Lung (tissue), 12 donors: ENCODE measurements around the gene SLC4A1. TPM values are rescaled to one million over a fixed set of nuclear protein-coding genes. Genes with fewer than 3 reads are reported as not detected.

ENCODE experiments used
- ATAC-seq: fragments of 200-7000 bp; cut with Tn5 transposase; one replicate; pipeline ENCODE4 v1.9.1; 2020; ENCODE audit warnings: moderate number of reproducible peaks; ENCODE audit not compliant: insufficient read depth, low FRiP score
- DNase-seq, 3 donors: peaks; one replicate each; pipeline ENCODE4 v3.0.0-alpha.2; 2013 to 2017
- H3K27ac ChIP-seq, 2 donors: one replicate each; pipeline ENCODE4 v1.5.1; 2013; ENCODE audit warnings: mild to moderate bottlenecking in 2 of 2, moderate library complexity in 2 of 2, control low read depth in 1 of 2, inconsistent platforms in 1 of 2, low read depth in 1 of 2, low read length in 1 of 2
- H3K27me3 ChIP-seq, 3 donors: one replicate each; pipeline ENCODE4 v1.5.1; 2013; ENCODE audit warnings: low read length in 2 of 3; ENCODE audit not compliant: control insufficient read depth in 3 of 3, insufficient read depth in 3 of 3
- H3K36me3 ChIP-seq, 4 donors: one replicate each; pipeline ENCODE4 v1.5.1; 2013; ENCODE audit warnings: low read length in 4 of 4, mild to moderate bottlenecking in 1 of 4, moderate library complexity in 1 of 4; ENCODE audit not compliant: control insufficient read depth in 4 of 4, insufficient read depth in 4 of 4
- H3K4me1 ChIP-seq, 5 donors: one replicate each; pipeline ENCODE4 v1.5.1; 2013; ENCODE audit warnings: low read length in 5 of 5, mild to moderate bottlenecking in 2 of 5, moderate library complexity in 1 of 5; ENCODE audit not compliant: control insufficient read depth in 5 of 5, insufficient read depth in 5 of 5
- H3K4me3 ChIP-seq: one replicate; pipeline ENCODE4 v1.5.1; 2013; ENCODE audit warnings: mild to moderate bottlenecking, control low read depth, moderate library complexity
- H3K9ac ChIP-seq, 2 donors: one replicate each; pipeline ENCODE4 v1.5.1; 2013; ENCODE audit warnings: low read length in 2 of 2, control low read depth in 1 of 2; ENCODE audit not compliant: insufficient read depth in 1 of 2
- H3K9me3 ChIP-seq, 4 donors: one replicate each; pipeline ENCODE4 v1.5.1; 2013; ENCODE audit warnings: low read length in 3 of 4, mild to moderate bottlenecking in 1 of 4, moderate library complexity in 1 of 4; ENCODE audit not compliant: control insufficient read depth in 4 of 4, insufficient read depth in 3 of 4
- CTCF ChIP-seq: IDR thresholded peaks from 2 replicates; pipeline ENCODE4 v1.5.1; 2012; ENCODE audit warnings: mild to moderate bottlenecking; ENCODE audit errors: control extremely low read depth, extremely low read depth
- WGBS, 2 donors: extraction: QIAGEN DNeasy Blood & Tissue Kit; methylation state at CpG; one replicate each; pipeline ENCODE4 v1.1.7; 2013; 5-methylcytosine and 5-hydroxymethylcytosine counted together
- polyA plus RNA-seq, 2 donors: library from polyadenylated mRNA; stranded (reverse); fragments of 200-250 nt; gene quantifications; one replicate each; pipeline ENCODE4 v1.2.1, GENCODE V29; 2013
- total RNA-seq, 2 donors: library from RNA; depleted of rRNA in 1 of 2; stranded (reverse); fragments of >200 nt in 1 of 2; gene quantifications; one replicate each; pipeline ENCODE4 v1.2.1, GENCODE V29; 2014 to 2021
- donor health status: control.
- donor health status: control.
- donor health status: Bipolar disorder and iron deficiency.
- donor health status: healthy.
- donor health status: DM: yes; HTN: yes; CAD: no.

Gene SLC4A1
- total and polyA plus RNA-seq, 4 donors = 0.10 to 40.9 (median 0.77) TPM

GRCh38 chr17:44312396-44313104 lies 44.6 kb upstream of the SLC4A1 start:
- peaks cover 6 to 46% (median 33%) of the 10 kb centered on the region in 3 donors for H3K27me3 ChIP-seq
- DNase-seq = no peak
- no peak for TF ChIP-seq CTCF

DNA sequence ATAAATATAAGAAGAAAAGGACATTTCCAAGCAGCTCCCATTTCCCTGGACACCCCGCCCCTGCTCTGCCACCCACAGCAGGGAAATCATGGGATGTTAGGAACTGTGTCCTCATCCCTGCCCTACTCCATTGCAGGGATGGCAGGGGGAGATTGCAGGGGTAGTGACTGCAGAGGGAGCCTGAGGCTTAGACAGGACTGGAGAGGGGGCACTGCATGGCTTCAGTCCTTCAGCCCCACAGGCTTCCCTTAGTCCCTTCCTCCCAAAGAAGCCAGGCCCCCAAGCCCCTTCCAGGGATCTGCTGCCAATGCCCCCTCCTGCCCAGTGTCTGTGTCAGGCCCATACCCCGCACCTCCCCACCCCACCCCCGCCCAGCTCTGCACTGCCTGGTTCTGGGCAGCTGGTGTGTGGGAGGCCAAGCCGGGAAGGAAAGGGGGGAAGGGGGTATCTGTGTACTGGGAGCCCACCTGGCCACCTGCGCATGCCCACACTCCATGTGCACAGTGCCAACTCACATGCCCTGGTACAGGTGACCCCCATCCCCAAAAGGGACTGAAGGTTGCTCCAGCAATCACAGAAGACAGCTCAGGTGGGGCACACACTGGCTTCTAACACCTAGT lies 43.7 kb upstream of the SLC4A1 start:
- Histone ChIP-seq H3K27me3 (peaks cover 6 to 37% (median 24%) of the 10 kb centered on the region in 3 donors), H3K9ac (no peak overlapping the region), H3K27ac (no peak overlapping the region), H3K9me3 (peaks cover 0 to 3% (median 0%) of the 10 kb centered on the region in 4 donors), H3K4me3 (no peak overlapping the region), H3K4me1 (peaks cover 2 to 22% (median 9%) of the 10 kb centered on the region in 5 donors), H3K36me3 (no peaks in the 10 kb centered on the region)
- no peak for TF ChIP-seq CTCF
- DNase-seq (no peak), ATAC-seq (no peak)
- 70 to 89% methylated on average over 4 to 5 of the region's 5 CpGs for WGBS, 2 donors

More at GRCh38 chr17:44312396-44313104, 44.6 kb upstream of the SLC4A1 start:
- Histone ChIP-seq H3K27ac (no peak overlapping the region), H3K36me3 (no peaks in the 10 kb centered on the region), H3K4me3 (no peak overlapping the region), H3K9ac (no peak overlapping the region), H3K9me3 (peaks cover 0 to 3% (median 0%) of the 10 kb centered on the region in 4 donors), H3K4me1 (peaks cover 2 to 21% (median 8%) of the 10 kb centered on the region in 5 donors)
- no peak for ATAC-seq
- 65 to 77% methylated on average over 15 to 17 of the region's 17 CpGs for WGBS, 2 donors

DNA sequence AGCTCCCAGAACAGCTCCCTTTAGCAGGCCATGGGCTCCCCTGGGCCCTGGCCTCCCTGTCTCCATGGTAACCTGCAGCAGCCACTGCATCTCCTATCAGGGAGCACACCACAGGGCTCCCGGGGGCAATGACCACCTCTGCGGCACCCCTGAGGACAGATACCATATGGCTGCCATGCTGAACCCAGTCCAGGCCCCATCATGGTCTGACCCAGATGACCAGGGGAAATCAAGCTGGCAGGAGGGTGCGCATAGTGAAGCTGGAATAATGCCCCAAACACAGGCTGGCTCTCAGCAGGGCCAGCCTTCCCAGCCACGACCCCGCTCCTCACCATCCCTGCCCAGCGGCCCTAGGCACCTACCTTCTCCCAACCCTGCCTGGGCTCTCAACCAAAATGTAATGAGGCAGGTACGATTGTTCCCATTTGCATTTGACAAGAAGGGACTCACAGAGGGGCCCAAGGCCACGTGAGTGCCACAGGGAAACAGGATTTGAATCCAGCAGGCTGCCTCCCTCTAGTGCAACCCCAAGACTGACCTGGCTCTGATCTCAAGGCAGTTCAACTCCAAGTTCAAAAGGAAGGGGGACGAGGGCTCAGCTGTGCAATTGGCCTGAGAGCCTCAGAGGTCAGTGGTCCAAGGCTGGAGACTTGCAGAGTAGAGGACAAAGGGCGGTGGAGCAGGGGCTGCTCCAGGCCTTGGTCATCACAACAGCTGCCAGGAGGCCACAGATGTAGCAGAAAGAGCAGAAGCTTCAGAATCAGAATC lies 42.9 kb upstream of the SLC4A1 start:
- Histone ChIP-seq H3K36me3 (no peaks in the 10 kb centered on the region), H3K9me3 (peaks cover 0 to under 1% (median 0%) of the 10 kb centered on the region in 4 donors), H3K27ac (no peak overlapping the region), H3K4me1 (peaks cover 2 to 18% (median 9%) of the 10 kb centered on the region in 5 donors), H3K9ac (no peak overlapping the region), H3K4me3 (no peak overlapping the region), H3K27me3 (peaks cover 6 to 29% (median 15%) of the 10 kb centered on the region in 3 donors)
- DNase-seq (no peak), ATAC-seq (no peak)
- TF ChIP-seq CTCF = no peak
- 70 to 86% methylated on average over 10 of the region's 10 CpGs for WGBS, 2 donors
